Measurements from ENCODE around the gene SHISAL1. TPM values are rescaled to one million over a fixed set of nuclear protein-coding genes. Genes with fewer than 3 reads are reported as not detected.

The SHISAL1 gene
- total and polyA plus RNA-seq, 4 donors: 0.12 to 0.74 (median 0.34) TPM

- DNase-seq (no peak), ATAC-seq (ENCODE audit: insufficient read depth, low FRiP score) (no peak)
- Histone ChIP-seq H3K4me3 (no peak overlapping the region), H3K9me3 (ENCODE audit: control insufficient read depth in 4 of 4, insufficient read depth in 3 of 4, low read length in 3 of 4) (no peaks in the 10 kb centered on the region), H3K9ac (ENCODE audit: insufficient read depth in 1 of 2, low read length in 2 of 2) (no peak overlapping the region), H3K27me3 (ENCODE audit: control insufficient read depth in 3 of 3, insufficient read depth in 3 of 3, low read length in 2 of 3) (no peaks in the 10 kb centered on the region), H3K4me1 (ENCODE audit: control insufficient read depth in 5 of 5, insufficient read depth in 5 of 5, low read length in 5 of 5) (peaks cover 0 to 10% (median 0%) of the 10 kb centered on the region in 5 donors), H3K36me3 (ENCODE audit: control insufficient read depth in 4 of 4, insufficient read depth in 4 of 4, low read length in 4 of 4) (no peaks in the 10 kb centered on the region), H3K27ac (ENCODE audit: low read depth in 1 of 2, low read length in 1 of 2) (no peak overlapping the region)
- no peak for TF ChIP-seq CTCF (IDR thresholded peaks at IDR 0.05; ENCODE audit: control extremely low read depth, extremely low read depth)
- WGBS, 2 donors: 69 to 81% methylated on average over 7 of the region's 7 CpGs
These were observed 41.5 kb upstream of the SHISAL1 start for GRCh38 chr22:44354288-44354687.

GRCh38 chr22:44353041-44353440, 40.3 kb upstream of the SHISAL1 start:
- ATAC-seq (ENCODE audit: insufficient read depth, low FRiP score) (no peak), DNase-seq (no peak)
- H3K4me3 ChIP-seq: no peak overlapping the region
- no peak overlapping the region for H3K9ac ChIP-seq (ENCODE audit: insufficient read depth in 1 of 2, low read length in 2 of 2)
- H3K9me3 ChIP-seq (ENCODE audit: control insufficient read depth in 4 of 4, insufficient read depth in 3 of 4, low read length in 3 of 4): no peaks in the 10 kb centered on the region
- no peak for TF ChIP-seq CTCF (IDR thresholded peaks at IDR 0.05; ENCODE audit: control extremely low read depth, extremely low read depth)
- WGBS, 2 donors: 88% methylated on average over 13 of the region's 13 CpGs
- peaks cover 0 to 1% (median 0%) of the 10 kb centered on the region in 3 donors for H3K27me3 ChIP-seq (ENCODE audit: control insufficient read depth in 3 of 3, insufficient read depth in 3 of 3, low read length in 2 of 3)
- H3K36me3 ChIP-seq (ENCODE audit: control insufficient read depth in 4 of 4, insufficient read depth in 4 of 4, low read length in 4 of 4): no peaks in the 10 kb centered on the region
- H3K4me1 ChIP-seq (ENCODE audit: control insufficient read depth in 5 of 5, insufficient read depth in 5 of 5, low read length in 5 of 5): peaks cover 0 to 10% (median 2%) of the 10 kb centered on the region in 5 donors
- H3K27ac ChIP-seq (ENCODE audit: low read depth in 1 of 2, low read length in 1 of 2): no peak overlapping the region

- ATAC-seq (ENCODE audit: insufficient read depth, low FRiP score): no peak
- 48 to 52% methylated on average over 10 of the region's 10 CpGs for WGBS, 2 donors
These were observed 39.8 kb upstream of the SHISAL1 start for GRCh38 chr22:44352378-44353035.

More at GRCh38 chr22:44352378-44353035, 39.8 kb upstream of the SHISAL1 start:
- peaks cover 0 to 5% (median 2%) of the 10 kb centered on the region in 5 donors for H3K4me1 ChIP-seq (ENCODE audit: control insufficient read depth in 5 of 5, insufficient read depth in 5 of 5, low read length in 5 of 5)
- no peaks in the 10 kb centered on the region for H3K36me3 ChIP-seq (ENCODE audit: control insufficient read depth in 4 of 4, insufficient read depth in 4 of 4, low read length in 4 of 4)
- H3K4me3 ChIP-seq: no peak overlapping the region
- no peak overlapping the region for H3K9ac ChIP-seq (ENCODE audit: insufficient read depth in 1 of 2, low read length in 2 of 2)
- H3K27ac ChIP-seq (ENCODE audit: low read depth in 1 of 2, low read length in 1 of 2): no peak overlapping the region
- no peak for TF ChIP-seq CTCF (IDR thresholded peaks at IDR 0.05; ENCODE audit: control extremely low read depth, extremely low read depth)
- no peaks in the 10 kb centered on the region for H3K9me3 ChIP-seq (ENCODE audit: control insufficient read depth in 4 of 4, insufficient read depth in 3 of 4, low read length in 3 of 4)
- DNase-seq: no peak
- peaks cover 0 to 3% (median 0%) of the 10 kb centered on the region in 3 donors for H3K27me3 ChIP-seq (ENCODE audit: control insufficient read depth in 3 of 3, insufficient read depth in 3 of 3, low read length in 2 of 3)
